PC-9 (cell line): ENCODE measurements around the gene GAS7.

Experiments used
- CTCF ChIP-seq: fragments of 200-600 bp; sonication (generic); conservative IDR thresholded peaks from 2 replicates; pipeline ENCODE4 v1.6.1; 2017; ENCODE audit warnings: mixed run types, antibody characterized with exemption, mild to moderate bottlenecking, moderate library complexity
- EZH2 ChIP-seq: fragments of 200-600 bp; sonication (generic); IDR thresholded peaks from 2 replicates; pipeline ENCODE4 v1.8.0; 2017; ENCODE audit warnings: antibody characterized with exemption, low read depth

- TF ChIP-seq CTCF (no peak), EZH2 (no peak)
These were observed 239.7 kb downstream of the GAS7 start for GRCh38 chr17:9958586-9959281.
